HG02852 (cell line): ENCODE data around the gene HASPIN.

Source experiments
- ATAC-seq: cut with Tn5 transposase; IDR thresholded peaks from one replicate; pipeline ENCODE4 v1.9.1; 2021; ENCODE audit warnings: mild to moderate bottlenecking, moderate library complexity; ENCODE audit not compliant: unreplicated experiment

The HASPIN gene

GRCh38 chr17:3762922-3763776 lies 39.4 kb downstream of the HASPIN start:
- no peak for ATAC-seq

GRCh38 chr17:3763777-3764170 lies 40.1 kb downstream of the HASPIN start:
- ATAC-seq = no peak

GRCh38 chr17:3765981-3766380 lies 42.3 kb downstream of the HASPIN start:
- no peak for ATAC-seq

GRCh38 chr17:3766779-3767178 lies 43.1 kb downstream of the HASPIN start:
- no peak for ATAC-seq

GRCh38 chr17:3768341-3768740 lies 44.6 kb downstream of the HASPIN start:
- ATAC-seq = no peak

GRCh38 chr17:3768769-3769168 lies 45.1 kb downstream of the HASPIN start:
- no peak for ATAC-seq

- no peak for ATAC-seq
Measured at GRCh38 chr17:3770466-3770865, 46.8 kb downstream of the HASPIN start.

- ATAC-seq = no peak
Measured at GRCh38 chr17:3771140-3771539, 47.4 kb downstream of the HASPIN start.

- no peak for ATAC-seq
Measured at GRCh38 chr17:3772764-3773163, 49.1 kb downstream of the HASPIN start.

GRCh38 chr17:3773511-3773910 lies 49.8 kb downstream of the HASPIN start:
- ATAC-seq = no peak

- no peak for ATAC-seq
Measured at GRCh38 chr17:3773966-3774365, 50.3 kb downstream of the HASPIN start.
